Mucosa of descending colon (tissue), 3 donors: ENCODE measurements around the gene SMURF1. TPM values are rescaled to one million over a fixed set of nuclear protein-coding genes. Genes with fewer than 3 reads are reported as not detected.
"Not testable (repeated sequence)": the region's sequence is repeated elsewhere in the genome, so short reads cannot be mapped to it uniquely, and the experiment has no call there.

Experiments
- ATAC-seq: fragments of 200-7000 bp; cut with Tn5 transposase; one replicate; pipeline ENCODE4 v1.9.1; 2020; ENCODE audit warnings: mild to moderate bottlenecking, moderate library complexity
- DNase-seq, 3 donors: peaks; one replicate each; pipeline ENCODE4 v3.0.0-alpha.2; 2020
- H3K36me3 ChIP-seq: fragments of 200-600 bp; one replicate; pipeline ENCODE4 v1.8.0; 2021; ENCODE audit warnings: low read depth, mild to moderate bottlenecking
- H3K4me1 ChIP-seq: fragments of 200-600 bp; one replicate; pipeline ENCODE4 v1.8.0; 2021; ENCODE audit warnings: low read depth, mild to moderate bottlenecking
- H3K4me3 ChIP-seq: fragments of 200-600 bp; one replicate; pipeline ENCODE4 v1.8.0; 2021; ENCODE audit warnings: mild to moderate bottlenecking
- H3K9me3 ChIP-seq: fragments of 200-600 bp; one replicate; pipeline ENCODE4 v1.8.0; 2021; ENCODE audit warnings: mild to moderate bottlenecking
- CTCF ChIP-seq: fragments of 200-600 bp; IDR thresholded peaks from one replicate; pipeline ENCODE4 v1.8.0; 2022; ENCODE audit warnings: antibody characterized with exemption, mild to moderate bottlenecking
- intact Hi-C, 2 donors: fragments of 100-400 bp; cut with DNase I in 1 of 2; cut with micrococcal nuclease in 1 of 2; formaldehyde crosslinking; loops; one replicate each; pipeline versions ENCODE4 v1.11.0 to v1.11.1; 2022; cut with DNase I, micrococcal nuclease
- total RNA-seq, 3 donors: library from RNA; stranded (reverse); fragmentation: NEBNext Ultra II Directional in 2 of 3; extraction: Animal tissue kit (Norgen Biotek cat#: 25700) in 2 of 3; gene quantifications; one replicate each; pipeline versions ENCODE4 v1.2.1 to v1.2.4, GENCODE V29; 2021 to 2023
- donor health status: DM: no; HTN: no; CAD: no; lungs with moderate emphysema.
- donor health status: DM: no; HTN: no; CAD: no.
- donor health status: DM: no; HTN: yes; CAD: no.

SMURF1 gene
- total RNA-seq, 3 donors from 2014 or later = 28.4 to 36.0 (median 31.2) TPM

GRCh38 chr7:99170730-99171074 lies 26.8 kb upstream of the SMURF1 start:
- no peaks in the 10 kb centered on the region for H3K4me1 ChIP-seq
- no peaks in the 10 kb centered on the region for H3K36me3 ChIP-seq
- no peaks in the 10 kb centered on the region for H3K9me3 ChIP-seq
- no peak overlapping the region for H3K4me3 ChIP-seq
- TF ChIP-seq CTCF = no peak
- no peak for DNase-seq
- no peak for ATAC-seq
- intact Hi-C loops = no loop called here

- Histone ChIP-seq H3K4me1 (no peaks in the 10 kb centered on the region), H3K9me3 (no peaks in the 10 kb centered on the region), H3K4me3 (no peak overlapping the region), H3K36me3 (no peaks in the 10 kb centered on the region)
- TF ChIP-seq CTCF = no peak
- no peak for ATAC-seq
- DNase-seq = no peak
- intact Hi-C loops = no loop called here
These were observed 26.3 kb upstream of the SMURF1 start for GRCh38 chr7:99170065-99170729.

GRCh38 chr7:99167072-99167471 lies 23.2 kb upstream of the SMURF1 start:
- DNase-seq = no peak
- Histone ChIP-seq H3K36me3 (no peaks in the 10 kb centered on the region), H3K4me1 (no peaks in the 10 kb centered on the region), H3K9me3 (no peaks in the 10 kb centered on the region), H3K4me3 (no peak overlapping the region)
- ATAC-seq = no peak
- intact Hi-C loops = no loop called here
- TF ChIP-seq CTCF = no peak

- Histone ChIP-seq H3K9me3 (no peaks in the 10 kb centered on the region), H3K4me3 (no peak overlapping the region), H3K36me3 (no peaks in the 10 kb centered on the region), H3K4me1 (no peaks in the 10 kb centered on the region)
- no peak for DNase-seq
- no peak for TF ChIP-seq CTCF
- intact Hi-C loops = no loop called here
- ATAC-seq = no peak
These were observed 21.9 kb upstream of the SMURF1 start for GRCh38 chr7:99165816-99166215.

- ATAC-seq, DNase-seq, H3K9me3 ChIP-seq, H3K4me1 ChIP-seq, intact Hi-C loops, H3K36me3 ChIP-seq, H3K4me3 ChIP-seq: not testable (repeated sequence)
These were observed 19.8 kb upstream of the SMURF1 start for GRCh38 chr7:99163669-99164068.

GRCh38 chr7:99156649-99157048 lies 12.7 kb upstream of the SMURF1 start:
- Histone ChIP-seq H3K36me3 (no peaks in the 10 kb centered on the region), H3K4me1 (no peaks in the 10 kb centered on the region), H3K9me3 (no peaks in the 10 kb centered on the region), H3K4me3 (no peak overlapping the region)
- intact Hi-C loops = no loop called here
- no peak for DNase-seq
- no peak for TF ChIP-seq CTCF
- no peak for ATAC-seq
